Left ventricle myocardium inferior (tissue), 1 donor: ENCODE measurements around the gene TBC1D3B. TPM values are rescaled to one million over a fixed set of nuclear protein-coding genes. Genes with fewer than 3 reads are reported as not detected.
"Not testable (repeated sequence)": the region's sequence is repeated elsewhere in the genome, so short reads cannot be mapped to it uniquely, and the experiment has no call there.

ENCODE experiments used
- DNase-seq: peaks from one replicate; pipeline ENCODE4 v3.0.0-alpha.2; 2020
- H3K27ac ChIP-seq: fragments of 200-600 bp; replicated peaks from 2 replicates; pipeline ENCODE4 v1.8.0; 2021
- H3K27me3 ChIP-seq: fragments of 200-600 bp; 2 replicates; pipeline ENCODE4 v1.8.0; 2021; ENCODE audit warnings: low read depth
- H3K36me3 ChIP-seq: fragments of 200-600 bp; 2 replicates; pipeline ENCODE4 v1.8.0; 2021
- H3K4me1 ChIP-seq: fragments of 200-600 bp; 2 replicates; pipeline ENCODE4 v1.8.0; 2021
- H3K4me3 ChIP-seq: fragments of 200-600 bp; 2 replicates; pipeline ENCODE4 v1.8.0; 2021; ENCODE audit warnings: mild to moderate bottlenecking, moderate library complexity
- H3K9me3 ChIP-seq: fragments of 200-600 bp; replicated peaks from 2 replicates; pipeline ENCODE4 v1.8.0; 2021
- CTCF ChIP-seq: fragments of 200-600 bp; IDR thresholded peaks from 2 replicates; pipeline ENCODE4 v1.8.0; 2021; ENCODE audit warnings: antibody characterized with exemption, mild to moderate bottlenecking, borderline replicate concordance
- intact Hi-C: fragments of 100-400 bp; cut with micrococcal nuclease; formaldehyde crosslinking; loops from one replicate; pipeline ENCODE4 v1.11.0; 2022
- long read RNA-seq: library from polyadenylated mRNA; unstranded; transcript quantifications from one replicate; pipeline ENCODE4 v2.0.0, GENCODE V29; 2021
- total RNA-seq: library from RNA; stranded (reverse); fragmentation: NEBNext Ultra II Directional; extraction: Animal tissue kit (Norgen Biotek cat#: 25700); gene quantifications from one replicate; pipeline ENCODE4 v1.2.1, GENCODE V29; 2021
- donor health status: DM: no; HTN: yes; CAD: no; lungs with severe emphysema.

TBC1D3B gene
- total RNA-seq = 3.4 TPM
- long read RNA-seq = 0 reads

- intact Hi-C loops, H3K9me3 ChIP-seq, H3K4me3 ChIP-seq, H3K36me3 ChIP-seq, DNase-seq, H3K27ac ChIP-seq, H3K4me1 ChIP-seq, H3K27me3 ChIP-seq: not testable (repeated sequence)
Measured at GRCh38 chr17:36176536-36176935, at the start of gene TBC1D3B. TBC1D3B (minus strand) TSS chr17:36176636; CDS start chr17:36175050, 1,586 bp downstream.

GRCh38 chr17:36222967-36223366 lies 46.5 kb upstream of the TBC1D3B start:
- H3K4me1 ChIP-seq, DNase-seq, H3K27me3 ChIP-seq, H3K9me3 ChIP-seq, H3K4me3 ChIP-seq, H3K36me3 ChIP-seq, intact Hi-C loops, H3K27ac ChIP-seq: not testable (repeated sequence)

- DNase-seq, intact Hi-C loops, H3K27me3 ChIP-seq: not testable (repeated sequence)
Measured at GRCh38 chr17:36221581-36222100, 45.2 kb upstream of the TBC1D3B start.

GRCh38 chr17:36220737-36221580 lies 44.5 kb upstream of the TBC1D3B start:
- intact Hi-C loops, DNase-seq, H3K9me3 ChIP-seq, H3K36me3 ChIP-seq, H3K4me1 ChIP-seq, H3K27ac ChIP-seq, H3K4me3 ChIP-seq: not testable (repeated sequence)
- H3K27me3 ChIP-seq = peaks cover 11% of the 10 kb centered on the region

More at GRCh38 chr17:36221581-36222100, 45.2 kb upstream of the TBC1D3B start:
- not testable (repeated sequence) for H3K4me3 ChIP-seq, H3K27ac ChIP-seq, H3K9me3 ChIP-seq, H3K36me3 ChIP-seq, H3K4me1 ChIP-seq

GRCh38 chr17:36219556-36219955 lies 43.1 kb upstream of the TBC1D3B start:
- H3K36me3 ChIP-seq, H3K27ac ChIP-seq, H3K4me3 ChIP-seq, H3K9me3 ChIP-seq, H3K4me1 ChIP-seq, intact Hi-C loops, DNase-seq: not testable (repeated sequence)
- H3K27me3 ChIP-seq = peaks cover 18% of the 10 kb centered on the region

- intact Hi-C loops, H3K9me3 ChIP-seq, H3K27ac ChIP-seq, H3K4me3 ChIP-seq, H3K36me3 ChIP-seq, DNase-seq, H3K4me1 ChIP-seq: not testable (repeated sequence)
- H3K27me3 ChIP-seq = peaks cover 54% of the 10 kb centered on the region
Measured at GRCh38 chr17:36215406-36216308, 39.2 kb upstream of the TBC1D3B start.

- DNase-seq = no peak
- Histone ChIP-seq H3K9me3 (peaks cover 6% of the 10 kb centered on the region), H3K36me3 (no peaks in the 10 kb centered on the region), H3K4me1 (no peaks in the 10 kb centered on the region), H3K4me3 (no peak overlapping the region), H3K27ac (no peak overlapping the region), H3K27me3 (peaks cover 61% of the 10 kb centered on the region)
- no peak for TF ChIP-seq CTCF
- intact Hi-C loops = no loop called here
Measured at GRCh38 chr17:36214918-36215317, 38.5 kb upstream of the TBC1D3B start.

- Histone ChIP-seq H3K4me3 (no peak overlapping the region), H3K4me1 (no peaks in the 10 kb centered on the region), H3K27ac (no peak overlapping the region), H3K36me3 (no peaks in the 10 kb centered on the region), H3K27me3 (peaks cover 61% of the 10 kb centered on the region), H3K9me3 (peaks cover under 1% of the 10 kb centered on the region)
- intact Hi-C loops = no loop called here
- TF ChIP-seq CTCF = no peak
- no peak for DNase-seq
Measured at GRCh38 chr17:36213695-36214094, 37.3 kb upstream of the TBC1D3B start.
